GM21526 (cell line): ENCODE measurements around the gene UPK3A.

ENCODE experiments used
- ATAC-seq: cut with Tn5 transposase; IDR thresholded peaks from one replicate; pipeline ENCODE4 v1.9.1; 2021; ENCODE audit warnings: moderate library complexity; ENCODE audit not compliant: unreplicated experiment, low FRiP score

Gene UPK3A

DNA sequence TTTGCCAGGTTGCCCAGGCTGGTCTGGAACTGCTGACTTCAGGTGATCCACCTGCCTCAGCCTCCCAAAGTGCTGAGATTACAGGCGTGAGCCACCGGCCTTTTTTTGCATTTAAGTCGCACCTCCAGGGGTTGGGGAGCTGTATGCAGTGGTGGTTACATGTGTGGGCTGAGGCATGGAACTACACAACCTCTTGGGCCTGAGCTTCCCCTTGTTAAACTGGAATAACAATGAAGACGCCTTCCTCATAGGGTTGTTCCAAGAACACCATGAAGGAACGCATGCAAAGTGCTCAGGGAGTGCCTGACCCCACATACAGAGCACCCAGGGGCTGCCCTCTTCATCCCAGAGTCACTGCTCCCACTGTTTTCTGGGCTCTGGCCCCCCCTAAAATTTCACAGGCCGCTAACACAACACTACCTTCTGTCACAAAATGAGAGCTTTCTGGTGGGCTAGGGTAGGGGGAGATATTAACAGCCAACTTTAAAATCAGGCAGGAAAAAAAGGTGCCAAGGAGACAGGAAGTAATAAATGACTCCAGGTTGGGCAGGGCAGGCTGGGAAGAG is 23.7 kb downstream of the UPK3A start:
- ATAC-seq = no peak

DNA sequence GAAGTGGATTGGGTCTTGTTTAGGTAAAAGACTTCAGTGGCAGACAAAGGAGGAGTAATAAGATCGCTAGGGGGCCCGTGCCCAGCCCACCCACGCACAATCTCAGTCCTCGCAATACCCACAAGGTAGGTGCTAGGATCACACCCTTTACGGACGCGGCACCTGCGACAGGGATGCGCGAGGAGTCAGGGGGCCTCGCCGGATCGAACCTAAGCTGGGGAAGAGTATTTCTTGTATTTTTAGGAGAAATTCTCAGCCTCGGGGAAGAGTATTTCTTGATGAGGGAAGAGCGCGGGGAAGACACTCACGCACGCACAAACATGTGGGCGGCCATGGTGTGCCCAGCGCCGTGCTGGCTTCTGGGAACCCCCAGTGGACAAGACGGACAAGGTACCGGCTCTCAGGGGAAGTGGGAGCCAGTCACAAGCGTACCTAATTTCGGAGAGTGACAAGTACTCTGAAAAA is 24.2 kb downstream of the UPK3A start:
- ATAC-seq = no peak

DNA sequence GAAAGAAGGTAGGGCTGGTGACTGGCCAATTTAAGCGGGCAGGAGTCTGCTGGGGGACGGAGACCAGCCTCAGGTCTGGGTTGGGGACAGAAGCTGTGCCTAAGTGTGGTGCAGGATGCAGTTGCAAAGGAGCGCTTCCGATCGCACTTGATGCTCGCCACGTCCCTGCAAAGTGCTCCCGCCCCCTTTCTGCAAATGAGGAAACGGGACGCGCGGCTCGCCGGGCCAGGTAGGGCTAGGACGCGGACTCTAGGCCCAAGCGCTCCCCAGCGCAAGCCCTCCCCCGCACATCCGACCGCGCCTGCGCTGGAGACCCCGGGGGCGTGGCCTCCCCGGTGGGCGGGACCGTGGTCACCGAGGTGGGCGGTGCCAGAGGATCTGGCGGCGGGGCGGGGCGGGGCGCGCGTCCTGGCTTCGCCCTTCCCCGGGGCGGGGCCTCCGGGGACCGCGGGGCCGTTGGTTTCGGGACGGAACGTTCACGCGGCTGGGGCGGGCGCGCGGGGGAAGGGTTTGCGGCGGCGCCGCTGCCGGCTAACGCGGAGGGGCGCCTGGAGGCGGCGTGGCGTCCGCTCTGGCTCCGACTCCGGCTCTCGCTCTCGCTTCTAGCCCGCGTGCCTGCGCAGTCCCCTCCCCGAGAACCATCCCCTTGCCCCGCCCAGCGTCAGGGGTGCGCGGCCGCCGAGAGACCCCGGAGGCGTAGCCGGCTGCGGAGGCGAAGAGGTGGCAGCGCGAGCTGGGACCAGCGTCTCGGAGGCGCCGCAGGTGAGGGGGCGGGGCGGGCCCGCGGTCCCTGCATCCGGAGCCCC is 24.9 kb downstream of the UPK3A start, which contains the start of gene FAM118A:
FAM118A (plus strand) TSS at position 513 of the 806 bp plus-strand sequence. CDS start 12,446 bp downstream, outside the sequence.
- ATAC-seq = peak; percentile 74

DNA sequence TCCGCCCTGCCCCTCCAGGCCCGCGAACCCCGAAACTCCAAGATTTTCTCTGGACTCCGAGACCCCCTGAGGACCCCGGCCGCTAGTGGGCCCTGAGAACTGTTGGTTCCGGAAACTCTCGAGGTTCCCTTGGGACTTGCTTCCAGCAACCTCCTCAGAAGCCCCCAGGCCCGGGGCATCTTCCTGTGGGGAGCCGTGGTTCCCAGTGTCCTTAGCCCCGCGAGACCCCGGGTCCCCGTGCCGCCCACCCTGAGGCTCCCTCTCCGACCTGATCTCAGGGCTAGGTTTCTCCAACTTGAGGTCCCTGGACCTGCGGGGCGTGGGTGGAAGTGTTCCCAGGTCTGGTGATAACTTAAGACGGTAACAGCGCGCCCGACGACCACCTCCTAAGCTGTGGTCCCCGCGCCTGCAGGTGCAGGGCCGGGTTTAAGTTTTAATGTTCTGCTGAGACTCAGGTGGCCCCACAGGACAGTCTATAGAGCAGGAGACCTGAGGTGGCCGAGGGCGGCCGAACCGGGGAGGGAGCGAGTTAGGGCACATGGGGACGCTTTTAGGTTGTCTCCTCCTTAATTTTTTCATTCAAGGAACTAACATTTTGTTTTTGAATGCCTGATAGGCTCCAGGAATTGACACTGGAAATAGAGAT is 25.7 kb downstream of the UPK3A start:
- no peak for ATAC-seq

DNA sequence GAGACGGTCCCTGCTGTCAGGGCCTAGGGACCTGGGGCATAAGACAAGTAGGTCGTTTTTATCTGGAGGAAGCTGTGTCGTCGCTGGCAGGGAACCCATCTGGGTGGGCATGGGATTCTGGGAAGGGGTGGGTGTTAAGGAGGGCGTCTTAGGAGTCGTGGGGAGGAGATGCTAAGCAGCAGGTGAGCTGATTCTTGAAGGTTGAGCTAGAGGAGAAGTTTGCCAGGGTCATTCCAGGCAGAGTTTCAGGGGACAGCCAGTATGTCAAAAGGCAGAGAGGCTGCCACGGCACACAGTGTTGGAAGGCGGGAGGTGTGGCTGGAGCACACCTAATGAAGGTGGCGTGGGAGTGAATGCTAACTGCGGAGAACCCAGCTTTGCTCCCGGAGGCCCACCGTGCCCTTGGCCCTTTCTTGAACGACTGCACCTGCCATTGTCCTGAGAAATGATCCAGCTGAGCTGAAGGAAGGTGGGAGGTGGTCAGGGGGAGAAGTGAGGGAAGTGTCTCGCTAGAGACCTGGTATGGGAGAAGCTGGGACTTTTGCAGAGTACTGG is 26.3 kb downstream of the UPK3A start:
- ATAC-seq = no peak

DNA sequence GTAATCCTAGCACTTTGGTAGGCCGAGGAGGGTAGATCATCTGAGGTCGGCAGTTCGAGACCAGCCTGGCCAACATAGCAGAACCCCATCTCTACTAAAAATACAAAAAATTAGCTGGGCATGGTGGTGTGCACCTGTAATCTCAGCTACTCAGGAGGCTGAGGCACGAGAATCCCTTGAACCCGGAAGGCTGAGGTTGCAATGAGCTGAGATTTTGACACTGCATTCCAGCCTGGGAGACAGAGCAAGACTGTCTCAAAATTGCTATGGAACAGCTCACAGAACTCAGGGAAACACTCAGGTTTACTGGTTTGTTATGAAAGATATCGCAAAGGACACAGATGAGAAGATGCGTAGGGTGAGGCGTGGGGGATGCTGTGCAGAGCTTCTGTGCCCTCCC is 27.7 kb downstream of the UPK3A start:
- no peak for ATAC-seq

DNA sequence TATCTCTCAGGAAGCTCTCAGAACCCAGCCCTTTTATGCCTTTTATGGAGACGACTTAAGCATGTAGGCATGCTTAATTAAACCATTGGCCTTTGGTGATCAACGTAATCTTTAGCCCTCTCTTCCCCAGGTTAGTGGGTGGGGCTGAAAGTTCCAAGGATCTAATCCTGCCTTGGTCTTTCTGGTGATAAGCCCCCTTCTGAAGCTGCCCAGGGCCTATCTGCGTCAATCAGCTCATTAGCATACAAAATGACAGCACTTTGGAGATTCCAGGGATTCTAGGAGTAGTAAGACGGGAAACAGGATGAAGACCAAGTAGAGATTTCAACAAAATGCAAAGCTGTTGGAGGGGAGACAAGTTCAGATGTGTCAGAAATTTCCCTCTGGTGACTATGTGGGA is 28.1 kb downstream of the UPK3A start:
- ATAC-seq = no peak

DNA sequence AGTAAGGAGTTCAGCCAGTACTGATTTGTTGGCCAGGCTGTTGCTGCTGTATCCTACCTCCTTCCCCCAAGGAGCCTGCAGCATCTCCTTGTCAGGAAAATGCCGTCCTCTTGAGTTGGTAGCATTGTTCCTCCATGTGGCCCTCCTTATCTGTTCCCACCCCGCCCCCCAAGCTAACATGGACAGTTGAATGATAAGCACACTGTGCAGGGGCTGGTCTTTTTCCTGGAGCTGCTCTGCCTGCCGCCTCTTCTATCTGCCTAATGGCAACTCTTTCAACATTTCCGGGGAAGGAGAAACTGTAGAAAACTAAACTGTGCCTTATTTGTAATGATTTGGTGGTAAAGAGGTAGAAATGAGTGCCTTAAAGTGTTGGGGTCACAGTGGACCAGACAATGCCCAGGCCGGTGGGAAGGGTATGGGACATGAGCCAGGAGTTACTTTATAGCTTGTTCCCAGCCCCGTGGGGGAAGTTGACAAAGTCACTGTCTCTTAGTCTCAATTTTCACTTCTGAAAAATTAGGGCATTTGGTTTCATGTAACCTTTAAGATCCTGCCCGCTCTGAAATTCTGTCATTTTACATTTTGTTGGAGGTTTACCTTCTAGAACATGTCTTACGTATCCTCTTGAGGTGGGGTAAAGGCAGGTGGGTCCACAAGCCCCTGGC is 29.4 kb downstream of the UPK3A start:
- no peak for ATAC-seq

DNA sequence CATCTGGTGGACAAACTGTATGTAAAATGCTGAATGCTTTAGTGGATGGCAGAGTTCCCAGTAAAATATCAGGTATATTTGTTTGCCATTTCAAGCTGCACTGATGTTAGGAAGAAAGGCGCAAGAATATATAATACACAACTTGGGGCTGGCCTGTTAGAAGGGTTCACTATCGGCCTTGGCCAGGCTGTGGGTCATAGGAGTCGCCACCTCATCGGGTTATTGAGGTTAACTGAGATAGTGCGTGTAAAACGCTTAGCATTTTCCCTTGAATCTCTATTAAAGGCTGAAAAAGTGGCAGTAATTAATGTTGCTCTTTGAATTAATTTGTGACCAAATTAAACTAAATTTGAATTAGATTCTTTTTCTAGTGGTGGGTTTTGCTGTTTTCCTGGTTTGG is 30.0 kb downstream of the UPK3A start:
- no peak for ATAC-seq

DNA sequence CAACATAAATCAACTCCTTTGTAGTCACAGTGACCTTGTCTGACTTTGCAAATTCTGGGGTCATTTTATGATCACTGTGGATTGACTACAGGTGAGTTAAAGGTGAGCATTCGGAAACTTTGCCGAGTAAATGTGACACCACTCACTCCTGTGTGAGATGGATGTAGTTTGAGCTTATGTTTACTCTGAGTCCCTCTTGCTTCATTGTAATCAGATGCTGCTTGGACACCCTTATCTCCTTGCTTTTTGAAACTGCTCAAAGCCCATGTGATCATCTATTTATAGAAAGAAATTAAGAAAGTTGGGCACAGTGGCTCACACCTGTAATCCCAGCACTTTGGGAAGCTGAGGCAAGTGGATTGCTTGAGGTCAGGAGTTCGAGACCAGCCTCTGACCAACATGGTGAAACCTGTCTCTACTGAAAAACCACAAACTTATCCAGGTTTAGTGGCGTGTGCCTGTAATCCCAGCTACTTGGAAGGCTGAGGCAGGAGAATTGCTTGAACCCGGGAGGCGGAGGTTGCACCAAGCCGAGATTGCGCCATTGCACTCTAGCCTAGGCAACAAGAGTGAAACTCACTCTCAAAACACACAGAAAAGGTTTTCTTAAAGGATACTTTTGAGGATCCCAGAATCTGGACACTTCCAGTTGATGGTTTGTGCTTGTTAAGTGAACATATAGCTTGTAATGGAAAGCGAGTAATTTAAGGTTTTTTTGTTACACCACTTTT is 32.2 kb downstream of the UPK3A start:
- ATAC-seq = no peak

DNA sequence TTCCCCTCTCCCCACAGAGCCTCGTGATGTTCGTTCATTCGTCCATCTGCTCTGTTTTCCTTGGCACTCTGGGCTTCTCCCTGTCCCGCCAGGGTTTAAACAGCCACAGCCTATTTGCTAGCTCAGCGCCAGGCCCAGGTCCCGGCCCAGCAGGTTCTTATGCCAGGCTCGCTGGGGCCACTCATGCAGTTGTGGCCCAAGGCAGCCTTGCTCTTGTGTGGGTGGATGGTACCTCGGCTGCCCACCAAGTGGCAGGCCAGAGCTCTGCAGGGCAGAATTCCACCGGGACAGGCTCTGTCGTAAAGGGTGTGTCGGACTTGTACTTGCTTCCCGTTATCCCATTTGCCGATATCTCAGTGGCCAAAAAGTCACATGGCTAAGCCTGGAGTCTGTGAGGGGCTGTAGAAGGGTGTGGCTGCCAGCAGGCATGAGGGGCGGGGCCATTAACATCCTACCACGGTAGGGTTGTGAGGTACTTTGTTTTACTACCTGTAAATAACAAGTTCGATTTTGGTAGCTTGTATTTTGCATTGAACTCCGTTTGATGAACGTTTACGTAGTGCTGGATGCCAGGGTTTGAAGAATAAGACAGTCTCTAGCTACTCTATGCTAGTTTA is 32.9 kb downstream of the UPK3A start:
- no peak for ATAC-seq

DNA sequence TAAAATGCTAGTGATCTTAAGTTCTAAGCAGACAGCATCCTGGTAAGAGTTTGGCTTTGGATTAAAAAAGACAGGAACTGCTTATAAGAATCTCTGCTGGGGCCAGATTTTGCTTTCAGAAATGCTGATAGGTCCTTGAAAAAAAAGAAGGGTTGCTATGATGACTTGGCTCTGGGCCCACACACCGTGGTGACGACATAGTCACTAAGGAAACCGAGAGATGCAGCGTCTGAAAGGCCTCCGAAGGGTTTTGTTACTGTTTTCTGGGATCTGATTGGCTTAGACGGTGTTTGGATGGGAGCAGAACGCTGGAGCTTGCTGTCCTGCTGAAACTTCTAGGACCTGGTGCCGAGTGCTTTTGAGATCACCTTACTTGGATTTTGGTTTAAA is 33.4 kb downstream of the UPK3A start:
- ATAC-seq = peak; percentile 60

DNA sequence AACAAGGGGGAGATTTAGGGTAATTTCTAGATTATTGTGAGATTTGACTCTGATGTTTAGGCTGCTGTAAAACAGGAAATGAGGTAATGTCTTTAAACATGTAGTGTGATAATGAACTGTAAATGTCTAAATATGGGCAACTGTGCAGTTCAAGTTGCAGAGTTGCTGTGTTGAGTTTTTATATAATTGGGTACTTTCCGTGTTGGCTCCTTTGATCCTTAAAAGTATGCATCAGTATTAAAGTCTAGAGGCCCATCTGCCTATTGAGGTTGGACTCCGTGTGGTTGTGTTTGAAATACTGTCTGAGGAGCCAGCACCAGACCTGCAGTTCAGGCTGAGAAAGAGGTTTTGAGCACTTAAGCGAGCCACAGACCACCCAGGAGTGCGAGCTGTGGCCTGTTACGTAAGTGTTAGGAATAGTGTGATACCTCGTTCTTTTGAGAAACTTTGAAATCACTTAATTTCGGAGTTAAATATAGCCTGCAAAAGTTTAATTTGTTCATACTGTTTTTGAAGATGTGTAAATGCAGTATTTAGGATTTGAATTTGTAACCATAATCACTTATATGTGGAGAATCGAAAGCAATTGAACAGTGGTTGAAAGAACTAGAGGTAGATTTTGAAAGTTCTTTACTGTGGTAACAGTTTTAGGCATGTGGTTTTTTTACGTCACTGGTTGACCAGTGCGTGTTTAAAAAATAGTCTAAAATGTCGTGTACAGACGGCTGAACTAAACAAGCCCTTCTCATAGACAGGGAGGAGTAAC is 34.0 kb downstream of the UPK3A start:
- peak; percentile 45 for ATAC-seq

DNA sequence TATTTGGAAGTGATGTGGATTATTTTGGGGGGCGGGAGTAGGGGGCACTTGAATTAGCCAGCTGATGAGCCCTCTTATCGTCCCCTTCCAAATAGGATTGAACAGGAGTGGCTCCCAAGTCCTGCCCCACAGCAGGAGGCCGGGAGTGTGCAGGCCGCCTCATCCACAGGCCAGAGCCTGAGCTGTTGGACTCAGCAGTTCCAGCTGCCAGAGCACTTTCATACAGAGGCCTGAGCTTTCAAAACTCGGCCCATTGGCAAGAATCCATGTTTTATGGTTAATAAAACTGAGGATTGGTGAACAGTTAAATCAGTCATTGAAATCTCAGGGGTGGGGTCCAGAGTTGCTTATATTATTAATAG is 34.6 kb downstream of the UPK3A start:
- ATAC-seq = no peak

DNA sequence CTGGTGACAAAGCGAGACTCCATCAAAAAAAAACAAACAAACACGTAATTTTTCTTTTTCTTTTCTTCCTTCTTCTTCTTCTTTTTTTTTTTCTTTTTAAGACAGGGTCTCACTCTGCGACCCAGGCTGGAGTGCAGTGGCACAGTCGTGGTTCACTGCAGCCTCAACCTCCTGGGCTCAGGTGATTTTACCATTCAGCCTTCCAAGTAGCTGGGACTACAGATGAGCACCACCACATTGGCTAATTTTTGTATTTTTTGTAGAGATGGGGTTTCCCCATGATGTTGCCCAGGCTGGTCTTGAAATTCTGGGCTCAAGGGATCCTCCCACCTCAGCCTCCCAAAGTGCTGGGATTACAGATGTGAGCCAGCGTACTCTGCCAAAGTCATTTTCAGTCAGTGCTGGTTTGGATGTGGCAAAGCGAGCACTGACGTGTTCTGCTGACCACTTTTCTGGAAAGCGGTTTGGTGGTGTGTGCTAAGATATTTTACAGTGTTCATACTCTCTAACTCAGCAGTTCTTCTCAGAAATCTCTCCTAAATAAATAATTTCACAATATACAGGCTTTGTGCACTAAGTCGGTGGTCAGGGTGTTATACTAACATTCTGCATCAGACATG is 35.7 kb downstream of the UPK3A start:
- ATAC-seq = no peak

DNA sequence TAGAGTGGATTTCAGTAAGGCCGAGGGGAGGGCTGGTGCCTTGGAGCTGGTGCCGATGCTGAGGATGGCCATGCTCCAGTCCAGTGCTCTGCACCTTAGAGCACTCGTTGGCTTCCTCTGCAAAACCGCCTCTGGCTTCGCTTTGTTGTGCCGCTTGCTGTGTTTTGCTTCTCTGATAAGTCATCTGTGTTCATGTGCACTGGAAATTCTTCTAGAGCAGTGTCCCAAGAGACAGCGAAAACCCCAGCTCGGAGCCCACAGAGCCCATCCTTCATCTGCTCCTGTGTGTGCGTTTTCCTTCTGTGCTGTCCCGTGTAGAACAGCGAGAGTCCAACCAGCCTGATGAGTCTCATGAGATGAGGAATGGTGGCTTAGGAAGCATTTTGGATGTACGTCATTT is 37.1 kb downstream of the UPK3A start:
- no peak for ATAC-seq

DNA sequence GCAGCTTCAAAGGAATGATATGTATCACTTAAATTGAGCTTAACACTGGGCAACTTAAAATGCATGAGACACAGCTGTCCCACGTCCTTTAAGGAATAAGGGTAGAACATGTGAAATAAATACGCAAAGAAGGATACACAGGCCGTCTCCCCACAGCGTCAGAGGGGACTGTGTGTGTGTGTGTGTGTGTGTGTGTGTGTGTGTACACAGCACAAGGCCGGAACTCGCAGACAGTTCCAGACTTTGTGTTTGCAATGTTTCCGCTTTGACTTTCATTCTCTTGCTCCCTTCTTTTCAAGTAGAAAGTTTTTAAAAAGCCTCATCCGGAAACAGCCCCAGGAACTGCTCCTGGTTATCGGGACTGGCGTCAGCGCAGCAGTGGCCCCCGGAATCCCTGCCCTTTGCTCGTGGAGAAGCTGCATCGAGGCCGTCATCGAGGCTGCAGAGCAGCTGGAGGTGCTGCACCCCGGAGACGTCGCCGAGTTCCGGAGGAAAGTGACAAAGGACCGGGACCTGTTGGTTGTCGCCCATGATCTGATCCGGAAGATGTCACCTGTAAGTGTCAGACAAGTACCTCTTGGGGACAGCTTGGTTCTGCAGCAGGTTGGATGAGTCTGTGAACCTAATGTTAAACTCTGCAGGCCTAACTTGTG is 38.2 kb downstream of the UPK3A start:
- no peak for ATAC-seq

DNA sequence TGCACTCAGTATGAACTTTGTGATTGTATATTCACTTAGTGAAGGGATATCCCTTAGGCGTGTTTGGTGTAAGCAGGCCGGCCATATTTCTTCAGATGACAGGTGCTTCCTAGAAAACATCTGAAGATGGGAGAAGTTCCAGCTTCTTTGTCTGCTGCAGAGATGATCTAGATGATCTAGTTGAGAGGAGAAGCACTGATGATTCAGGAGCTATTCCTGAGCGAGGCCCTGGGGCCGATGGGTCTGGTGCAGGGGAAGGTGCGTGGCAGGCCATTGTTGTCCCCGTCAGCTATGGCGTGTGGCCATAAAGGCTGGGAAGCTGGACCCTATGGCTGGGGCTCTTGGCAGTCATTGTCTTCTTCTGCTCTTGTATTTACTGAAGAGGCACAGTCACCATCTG is 38.9 kb downstream of the UPK3A start:
- no peak for ATAC-seq
